Epithelial cell of esophagus (primary cell): ENCODE measurements around the gene RPS18.
A peak's percentile ranks its signal among the peaks of the same experiment; 100 is the strongest.
"Not testable (repeated sequence)": the region's sequence is repeated elsewhere in the genome, so short reads cannot be mapped to it uniquely, and the experiment has no call there.

Experiments used
- DNase-seq: peaks from one replicate; pipeline ENCODE4 v3.0.0; 2010; ENCODE audit warnings: low read depth
- H3K4me3 ChIP-seq: 2 replicates; pipeline ENCODE4 v1.5.1; 2011; ENCODE audit warnings: mild to moderate bottlenecking, low read length, control low read depth
- CTCF ChIP-seq: IDR thresholded peaks from 2 replicates; pipeline ENCODE4 v1.5.1; 2011; ENCODE audit warnings: low read depth, mild to moderate bottlenecking, low read length, control low read depth, inconsistent platforms; ENCODE audit not compliant: insufficient read depth; ENCODE audit errors: missing control alignments

RPS18 gene

GRCh38 chr6:33277663-33278391 is 6.0 kb downstream of the RPS18 start:
- no peak for DNase-seq
- TF ChIP-seq CTCF: no peak

GRCh38 chr6:33278392-33278741 is 6.5 kb downstream of the RPS18 start:
- no peak for TF ChIP-seq CTCF
- no peak for DNase-seq
- H3K4me3 ChIP-seq: no peak overlapping the region

More at GRCh38 chr6:33277663-33278391, 6.0 kb downstream of the RPS18 start:
- H3K4me3 ChIP-seq: peak overlapping the region; percentile 68

- no peak overlapping the region for H3K4me3 ChIP-seq
- no peak for DNase-seq
- TF ChIP-seq CTCF: no peak
These were observed 6.9 kb downstream of the RPS18 start for GRCh38 chr6:33278810-33279209.

- no peak overlapping the region for H3K4me3 ChIP-seq
- DNase-seq: no peak
- TF ChIP-seq CTCF: no peak
These were observed 7.4 kb downstream of the RPS18 start for GRCh38 chr6:33279257-33279695.

- no peak overlapping the region for H3K4me3 ChIP-seq
- TF ChIP-seq CTCF: peak; percentile 66
- peak; percentile 77 for DNase-seq
These were observed 8.2 kb downstream of the RPS18 start for GRCh38 chr6:33279971-33280511.

- no peak for DNase-seq
- H3K4me3 ChIP-seq: no peak overlapping the region
- no peak for TF ChIP-seq CTCF
These were observed 8.7 kb downstream of the RPS18 start for GRCh38 chr6:33280539-33280938.

- DNase-seq, H3K4me3 ChIP-seq: not testable (repeated sequence)
These were observed 13.3 kb downstream of the RPS18 start for GRCh38 chr6:33285214-33285613.
